NCI-H1105 treated with DMSO at 0.1 percent for 48 hours (cell line): ENCODE data around the gene RPE65.
"Not testable (repeated sequence)": the region's sequence is repeated elsewhere in the genome, so short reads cannot be mapped to it uniquely, and the experiment has no call there.

Experiments
- DNase-seq: peaks from one replicate; lab custom pipeline; 2025; lab: John Stamatoyannopoulos, UW

Gene RPE65

GRCh38 chr1:68453060-68453670 lies 3.4 kb upstream of the RPE65 start:
- DNase-seq = no peak

- no peak for DNase-seq
Observed at GRCh38 chr1:68448365-68448764, 1.4 kb downstream of the RPE65 start.

GRCh38 chr1:68445709-68446108 lies 4.0 kb downstream of the RPE65 start:
- no peak for DNase-seq

GRCh38 chr1:68442822-68443556 lies 6.8 kb downstream of the RPE65 start:
- DNase-seq = peak; percentile 51

- DNase-seq = no peak
Observed at GRCh38 chr1:68442006-68442405, 7.7 kb downstream of the RPE65 start.

GRCh38 chr1:68438310-68438709 lies 11.4 kb downstream of the RPE65 start:
- DNase-seq = no peak

- DNase-seq = no peak
Observed at GRCh38 chr1:68433395-68433794, 16.4 kb downstream of the RPE65 start.

- no peak for DNase-seq
Observed at GRCh38 chr1:68431076-68431475, 18.7 kb downstream of the RPE65 start.

GRCh38 chr1:68429233-68429808 lies 20.4 kb downstream of the RPE65 start:
- DNase-seq = no peak

GRCh38 chr1:68426594-68426993 lies 23.2 kb downstream of the RPE65 start:
- DNase-seq = no peak

GRCh38 chr1:68421350-68421749 lies 28.4 kb downstream of the RPE65 start:
- no peak for DNase-seq

GRCh38 chr1:68409426-68409825 lies 40.3 kb downstream of the RPE65 start:
- DNase-seq = no peak

GRCh38 chr1:68401506-68401905 lies 48.2 kb downstream of the RPE65 start:
- DNase-seq = no peak

GRCh38 chr1:68395575-68395974 lies 54.2 kb downstream of the RPE65 start:
- DNase-seq = not testable (repeated sequence)

- not testable (repeated sequence) for DNase-seq
Observed at GRCh38 chr1:68392474-68392873, 57.3 kb downstream of the RPE65 start.

- DNase-seq = not testable (repeated sequence)
Observed at GRCh38 chr1:68385798-68386524, 63.8 kb downstream of the RPE65 start.

- DNase-seq = no peak
Observed at GRCh38 chr1:68384872-68385411, 64.8 kb downstream of the RPE65 start.

- DNase-seq = no peak
Observed at GRCh38 chr1:68384321-68384813, 65.4 kb downstream of the RPE65 start.

GRCh38 chr1:68383092-68383491 lies 66.7 kb downstream of the RPE65 start:
- no peak for DNase-seq

- no peak for DNase-seq
Observed at GRCh38 chr1:68379085-68379478, 70.7 kb downstream of the RPE65 start.
